Mucosa of descending colon (tissue), 3 donors: Measurements from ENCODE around the gene TMEM81. TPM values are rescaled to one million over a fixed set of nuclear protein-coding genes. Genes with fewer than 3 reads are reported as not detected.

Experiments used
- ATAC-seq: fragments of 200-7000 bp; cut with Tn5 transposase; one replicate; pipeline ENCODE4 v1.9.1; 2020; ENCODE audit warnings: mild to moderate bottlenecking, moderate library complexity
- DNase-seq, 3 donors: peaks; one replicate each; pipeline ENCODE4 v3.0.0-alpha.2; 2020
- H3K36me3 ChIP-seq: fragments of 200-600 bp; one replicate; pipeline ENCODE4 v1.8.0; 2021; ENCODE audit warnings: low read depth, mild to moderate bottlenecking
- H3K4me1 ChIP-seq: fragments of 200-600 bp; one replicate; pipeline ENCODE4 v1.8.0; 2021; ENCODE audit warnings: low read depth, mild to moderate bottlenecking
- H3K4me3 ChIP-seq: fragments of 200-600 bp; one replicate; pipeline ENCODE4 v1.8.0; 2021; ENCODE audit warnings: mild to moderate bottlenecking
- H3K9me3 ChIP-seq: fragments of 200-600 bp; one replicate; pipeline ENCODE4 v1.8.0; 2021; ENCODE audit warnings: mild to moderate bottlenecking
- CTCF ChIP-seq: fragments of 200-600 bp; IDR thresholded peaks from one replicate; pipeline ENCODE4 v1.8.0; 2022; ENCODE audit warnings: antibody characterized with exemption, mild to moderate bottlenecking
- intact Hi-C, 2 donors: fragments of 100-400 bp; cut with DNase I in 1 of 2; cut with micrococcal nuclease in 1 of 2; formaldehyde crosslinking; loops; one replicate each; pipeline versions ENCODE4 v1.11.0 to v1.11.1; 2022; cut with DNase I, micrococcal nuclease
- total RNA-seq, 3 donors: library from RNA; stranded (reverse); fragmentation: NEBNext Ultra II Directional in 2 of 3; extraction: Animal tissue kit (Norgen Biotek cat#: 25700) in 2 of 3; gene quantifications; one replicate each; pipeline versions ENCODE4 v1.2.1 to v1.2.4, GENCODE V29; 2021 to 2023
- donor health status: DM: no; HTN: no; CAD: no; lungs with moderate emphysema.
- donor health status: DM: no; HTN: no; CAD: no.
- donor health status: DM: no; HTN: yes; CAD: no.

TMEM81 gene
- total RNA-seq, 3 donors from 2014 or later = 1.9 to 3.8 (median 2.3) TPM

- ATAC-seq (no peak), DNase-seq (no peak)
- intact Hi-C loops = no loop called here
- Histone ChIP-seq H3K9me3 (no peaks in the 10 kb centered on the region), H3K4me1 (no peaks in the 10 kb centered on the region), H3K36me3 (no peaks in the 10 kb centered on the region), H3K4me3 (no peak overlapping the region)
- no peak for TF ChIP-seq CTCF
These were observed 8.0 kb downstream of the TMEM81 start for GRCh38 chr1:205076245-205076761.

- Histone ChIP-seq H3K4me1 (no peaks in the 10 kb centered on the region), H3K4me3 (no peak overlapping the region), H3K36me3 (no peaks in the 10 kb centered on the region), H3K9me3 (no peaks in the 10 kb centered on the region)
- ATAC-seq = no peak
- intact Hi-C loops = no loop called here
- DNase-seq = no peak
- TF ChIP-seq CTCF = no peak
These were observed 8.6 kb downstream of the TMEM81 start for GRCh38 chr1:205075642-205076155.

- H3K4me3 ChIP-seq = no peak overlapping the region
- no peaks in the 10 kb centered on the region for H3K9me3 ChIP-seq
- ATAC-seq (no peak), DNase-seq (no peak)
- H3K4me1 ChIP-seq = no peaks in the 10 kb centered on the region
- no peak for TF ChIP-seq CTCF
- no peaks in the 10 kb centered on the region for H3K36me3 ChIP-seq
- intact Hi-C loops = no loop called here
These were observed 9.7 kb downstream of the TMEM81 start for GRCh38 chr1:205074513-205074912.

GRCh38 chr1:205074084-205074483 lies 10.2 kb downstream of the TMEM81 start:
- intact Hi-C loops = no loop called here
- Histone ChIP-seq H3K9me3 (no peaks in the 10 kb centered on the region), H3K4me3 (no peak overlapping the region), H3K36me3 (no peaks in the 10 kb centered on the region), H3K4me1 (no peaks in the 10 kb centered on the region)
- no peak for ATAC-seq
- DNase-seq = no peak
- TF ChIP-seq CTCF = no peak

GRCh38 chr1:205073511-205073910 lies 10.7 kb downstream of the TMEM81 start:
- DNase-seq (no peak), ATAC-seq (no peak)
- no peaks in the 10 kb centered on the region for H3K4me1 ChIP-seq
- no peak overlapping the region for H3K4me3 ChIP-seq
- H3K9me3 ChIP-seq = no peaks in the 10 kb centered on the region
- H3K36me3 ChIP-seq = no peaks in the 10 kb centered on the region
- intact Hi-C loops = no loop called here
- TF ChIP-seq CTCF = no peak

- Histone ChIP-seq H3K4me1 (no peaks in the 10 kb centered on the region), H3K9me3 (no peaks in the 10 kb centered on the region), H3K4me3 (no peak overlapping the region), H3K36me3 (no peaks in the 10 kb centered on the region)
- no peak for TF ChIP-seq CTCF
- intact Hi-C loops = no loop called here
- DNase-seq = no peak
- ATAC-seq = no peak
These were observed 11.4 kb downstream of the TMEM81 start for GRCh38 chr1:205072881-205073280.
